Smooth muscle cell of the brain vasculature (primary cell): Measurements from ENCODE around the gene DTD2.
A peak's percentile ranks its signal among the peaks of the same experiment; 100 is the strongest.
"Not testable (repeated sequence)": the region's sequence is repeated elsewhere in the genome, so short reads cannot be mapped to it uniquely, and the experiment has no call there.

ENCODE experiments used
- DNase-seq: peaks from one replicate; pipeline ENCODE4 v3.0.0-alpha.2; 2012; ENCODE audit warnings: low read depth, low spot score

Gene DTD2

GRCh38 chr14:31456841-31457664 is at the start of gene DTD2:
Gene DTD2, minus strand, starts transcription at chr14:31457506. Its CDS starts 113 bp downstream, at chr14:31457393.
- DNase-seq = peak; percentile 86

- no peak for DNase-seq
These were observed 48.1 kb upstream of the DTD2 start for GRCh38 chr14:31505411-31505810.

GRCh38 chr14:31501870-31502269 is 44.6 kb upstream of the DTD2 start:
- DNase-seq = no peak

GRCh38 chr14:31492759-31493498 is 35.6 kb upstream of the DTD2 start:
- no peak for DNase-seq

- DNase-seq = no peak
These were observed 32.4 kb upstream of the DTD2 start for GRCh38 chr14:31489691-31490090.

- DNase-seq = no peak
These were observed 30.6 kb upstream of the DTD2 start, which contains the start of gene GPR33 for GRCh38 chr14:31487886-31488285. Gene GPR33, minus strand, starts transcription at chr14:31488039. Its CDS starts 4,074 bp downstream, at chr14:31483965.

- no peak for DNase-seq
These were observed 29.5 kb upstream of the DTD2 start for GRCh38 chr14:31486764-31487163.

- no peak for DNase-seq
These were observed 27.4 kb upstream of the DTD2 start for GRCh38 chr14:31484754-31485153.

GRCh38 chr14:31480156-31480555 is 22.9 kb upstream of the DTD2 start:
- DNase-seq = no peak

- no peak for DNase-seq
These were observed 21.7 kb upstream of the DTD2 start for GRCh38 chr14:31479027-31479426.

GRCh38 chr14:31477248-31477647 is 19.9 kb upstream of the DTD2 start:
- no peak for DNase-seq

- DNase-seq = no peak
These were observed 19.0 kb upstream of the DTD2 start for GRCh38 chr14:31476131-31476866.

GRCh38 chr14:31466554-31466953 is 9.2 kb upstream of the DTD2 start:
- no peak for DNase-seq

- no peak for DNase-seq
These were observed 7.8 kb upstream of the DTD2 start for GRCh38 chr14:31465111-31465510.

GRCh38 chr14:31462450-31462849 is 5.1 kb upstream of the DTD2 start:
- not testable (repeated sequence) for DNase-seq

- DNase-seq = no peak
These were observed 4.2 kb upstream of the DTD2 start for GRCh38 chr14:31461545-31461944.

GRCh38 chr14:31457665-31458659 is 656 bp upstream of the DTD2 start:
- no peak for DNase-seq

- no peak for DNase-seq
These were observed 7.2 kb downstream of the DTD2 start for GRCh38 chr14:31449971-31450610.

- no peak for DNase-seq
These were observed 8.2 kb downstream of the DTD2 start for GRCh38 chr14:31449136-31449535.

- DNase-seq = no peak
These were observed 11.6 kb downstream of the DTD2 start for GRCh38 chr14:31445703-31446102.
